ENCODE results near the gene RNF6.

DNA sequence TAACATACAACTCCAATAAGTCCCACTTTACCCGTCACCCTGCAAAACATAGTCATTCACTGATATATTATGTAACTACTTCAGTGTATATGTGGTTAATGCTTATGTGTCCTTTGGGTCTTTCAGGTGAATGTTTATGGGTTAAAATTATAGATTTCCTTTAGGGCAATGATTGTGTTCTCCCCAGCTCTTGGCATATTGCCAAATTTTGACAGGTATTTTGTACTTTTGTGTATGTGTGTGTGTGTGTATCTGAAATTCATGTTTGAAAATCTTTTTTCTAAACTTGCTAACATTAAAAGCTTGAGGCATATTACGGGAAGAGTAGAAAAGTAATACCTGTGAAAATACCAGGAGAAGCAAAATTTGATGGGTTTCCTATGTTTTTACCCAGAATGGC is 40.0 kb upstream of the RNF6 start:
- TF ChIP-seq POLR2AphosphoS5 (IDR thresholded peaks at IDR 0.05; ENCODE audit: borderline replicate concordance, low read depth, low read length) (no peak), EZH2 (IDR thresholded peaks at IDR 0.05) (no peak)

Measured in SK-N-MC (cell line).